HK-2 (cell line): Measurements from ENCODE around the gene SNTN.

Experiments
- DNase-seq: peaks from one replicate; pipeline ENCODE4 v3.0.0-alpha.2; 2018; ENCODE audit not compliant: unreplicated experiment

SNTN gene

GRCh38 chr3:63674586-63674985, 22.1 kb downstream of the SNTN start:
- DNase-seq, result no peak

GRCh38 chr3:63679186-63679585, 26.7 kb downstream of the SNTN start:
- no peak for DNase-seq

- DNase-seq, result no peak
These were observed 31.6 kb downstream of the SNTN start for GRCh38 chr3:63684081-63684480.

GRCh38 chr3:63685340-63685739, 32.9 kb downstream of the SNTN start:
- DNase-seq, result no peak

GRCh38 chr3:63687278-63688225, 35.1 kb downstream of the SNTN start:
- no peak for DNase-seq

- DNase-seq, result no peak
These were observed 36.8 kb downstream of the SNTN start for GRCh38 chr3:63689285-63689684.

- DNase-seq, result no peak
These were observed 40.9 kb downstream of the SNTN start for GRCh38 chr3:63693351-63693750.

GRCh38 chr3:63705092-63705645, 52.7 kb downstream of the SNTN start:
- no peak for DNase-seq

GRCh38 chr3:63706321-63707085, 54.0 kb downstream of the SNTN start:
- peak; percentile 45 for DNase-seq

GRCh38 chr3:63707731-63708130, 55.3 kb downstream of the SNTN start:
- DNase-seq, result no peak

GRCh38 chr3:63709576-63709975, 57.1 kb downstream of the SNTN start:
- no peak for DNase-seq
